IPS DF 6.9 (cell line): ENCODE measurements around the gene GPR157.
"Not testable (repeated sequence)": the region's sequence is repeated elsewhere in the genome, so short reads cannot be mapped to it uniquely, and the experiment has no call there.

ENCODE experiments used
- DNase-seq: peaks from one replicate; pipeline ENCODE4 v3.0.0-alpha.2; 2013; ENCODE audit warnings: low read depth, low spot score
- H3K27ac ChIP-seq: one replicate; pipeline ENCODE4 v1.5.1; 2013; ENCODE audit warnings: low read length, control low read depth
- H3K27me3 ChIP-seq: 2 replicates; pipeline ENCODE4 v1.6.1; 2013; ENCODE audit warnings: mild to moderate bottlenecking, low read length; ENCODE audit not compliant: control insufficient read depth, insufficient read depth
- H3K36me3 ChIP-seq: 2 replicates; pipeline ENCODE4 v1.6.1; 2013; ENCODE audit warnings: low read length; ENCODE audit not compliant: control insufficient read depth, insufficient read depth
- H3K4me1 ChIP-seq: 2 replicates; pipeline ENCODE4 v1.6.1; 2013; ENCODE audit warnings: low read length; ENCODE audit not compliant: control insufficient read depth, insufficient read depth
- H3K4me3 ChIP-seq: 2 replicates; pipeline ENCODE4 v1.5.1; 2013; ENCODE audit warnings: mild to moderate bottlenecking, low read length
- H3K9me3 ChIP-seq: 2 replicates; pipeline ENCODE4 v1.6.1; 2013; ENCODE audit warnings: low read length, inconsistent platforms; ENCODE audit not compliant: control insufficient read depth, insufficient read depth
- whole genome bisulfite sequencing: extraction: QIAGEN DNeasy Blood & Tissue Kit; methylation state at CpG from one replicate; pipeline ENCODE4 v1.1.7; 2013; ENCODE audit warnings: mixed read lengths, missing lambda C conversion rate; ENCODE audit not compliant: insufficient read length, insufficient coverage; 5-methylcytosine and 5-hydroxymethylcytosine counted together

Gene GPR157

GRCh38 chr1:9105336-9105867, 23.5 kb downstream of the GPR157 start:
- Histone ChIP-seq H3K27me3 (no peaks in the 10 kb centered on the region), H3K9me3 (no peaks in the 10 kb centered on the region), H3K4me1 (no peaks in the 10 kb centered on the region; the same call in 1 of the 2 replicates), H3K27ac (no peak overlapping the region), H3K36me3 (no peaks in the 10 kb centered on the region), H3K4me3 (no peak overlapping the region)
- no CpG with 5 or more reads among the region's 22 CpGs for WGBS
- DNase-seq: no peak

- Histone ChIP-seq H3K36me3 (no peaks in the 10 kb centered on the region), H3K4me1 (no peaks in the 10 kb centered on the region; the same call in 1 of the 2 replicates), H3K4me3 (no peak overlapping the region), H3K27ac (no peak overlapping the region), H3K9me3 (no peaks in the 10 kb centered on the region), H3K27me3 (no peaks in the 10 kb centered on the region)
- WGBS: no CpG with 5 or more reads among the region's 4 CpGs
- DNase-seq: peak; percentile 58
Observed at GRCh38 chr1:9101510-9102146, 27.3 kb downstream of the GPR157 start.

GRCh38 chr1:9100471-9101043, 28.3 kb downstream of the GPR157 start:
- Histone ChIP-seq H3K4me1 (no peaks in the 10 kb centered on the region; the same call in 1 of the 2 replicates), H3K9me3 (no peaks in the 10 kb centered on the region), H3K4me3 (no peak overlapping the region), H3K27ac (no peak overlapping the region), H3K36me3 (no peaks in the 10 kb centered on the region), H3K27me3 (no peaks in the 10 kb centered on the region)
- no CpG with 5 or more reads among the region's 8 CpGs for WGBS
- no peak for DNase-seq

- no peak for DNase-seq
- Histone ChIP-seq H3K4me1 (no peaks in the 10 kb centered on the region), H3K27ac (no peak overlapping the region), H3K9me3 (no peaks in the 10 kb centered on the region), H3K4me3 (no peak overlapping the region), H3K36me3 (no peaks in the 10 kb centered on the region), H3K27me3 (no peaks in the 10 kb centered on the region)
- WGBS: no CpG with 5 or more reads among the region's 7 CpGs
Observed at GRCh38 chr1:9099555-9099954, 29.3 kb downstream of the GPR157 start.

- DNase-seq: no peak
- Histone ChIP-seq H3K27me3 (no peaks in the 10 kb centered on the region), H3K9me3 (no peaks in the 10 kb centered on the region), H3K27ac (no peak overlapping the region), H3K4me1 (no peaks in the 10 kb centered on the region), H3K36me3 (no peaks in the 10 kb centered on the region), H3K4me3 (no peak overlapping the region)
- WGBS: no CpG with 5 or more reads among the region's 13 CpGs
Observed at GRCh38 chr1:9097947-9098705, 30.8 kb downstream of the GPR157 start.

GRCh38 chr1:9095818-9096217, 33.1 kb downstream of the GPR157 start:
- no peak overlapping the region for H3K27ac ChIP-seq
- no peak overlapping the region for H3K4me3 ChIP-seq
- no peak for DNase-seq
- no peaks in the 10 kb centered on the region for H3K9me3 ChIP-seq
- no peaks in the 10 kb centered on the region for H3K27me3 ChIP-seq
- no CpG with 5 or more reads among the region's 2 CpGs for WGBS
- no peaks in the 10 kb centered on the region for H3K4me1 ChIP-seq
- H3K36me3 ChIP-seq: no peaks in the 10 kb centered on the region

- H3K27ac ChIP-seq, H3K4me1 ChIP-seq, H3K9me3 ChIP-seq, H3K4me3 ChIP-seq, H3K36me3 ChIP-seq, H3K27me3 ChIP-seq, DNase-seq: not testable (repeated sequence)
- no CpG with 5 or more reads among the region's 18 CpGs for WGBS
Observed at GRCh38 chr1:9093996-9094595, 34.8 kb downstream of the GPR157 start.

- Histone ChIP-seq H3K9me3 (no peaks in the 10 kb centered on the region), H3K27me3 (no peaks in the 10 kb centered on the region), H3K36me3 (no peaks in the 10 kb centered on the region), H3K4me1 (no peaks in the 10 kb centered on the region), H3K27ac (no peak overlapping the region), H3K4me3 (no peak overlapping the region)
- DNase-seq: no peak
- WGBS: 100% methylated on average over 1 of the region's 6 CpGs
Observed at GRCh38 chr1:9093581-9093980, 35.3 kb downstream of the GPR157 start.

- no CpG with 5 or more reads among the region's 6 CpGs for WGBS
- H3K4me3 ChIP-seq: no peak overlapping the region
- H3K36me3 ChIP-seq: no peaks in the 10 kb centered on the region
- H3K4me1 ChIP-seq: no peaks in the 10 kb centered on the region
- DNase-seq: no peak
- no peaks in the 10 kb centered on the region for H3K27me3 ChIP-seq
- H3K9me3 ChIP-seq: no peaks in the 10 kb centered on the region
- H3K27ac ChIP-seq: no peak overlapping the region
Observed at GRCh38 chr1:9093091-9093490, 35.8 kb downstream of the GPR157 start.

GRCh38 chr1:9088807-9089206, 40.1 kb downstream of the GPR157 start:
- Histone ChIP-seq H3K27me3 (no peaks in the 10 kb centered on the region), H3K27ac (no peak overlapping the region), H3K4me1 (no peaks in the 10 kb centered on the region), H3K4me3 (no peak overlapping the region), H3K9me3 (peaks cover 1% of the 10 kb centered on the region; the same call in 1 of the 2 replicates), H3K36me3 (no peaks in the 10 kb centered on the region)
- WGBS: no CpG with 5 or more reads among the region's 4 CpGs
- DNase-seq: no peak
